Stimulated activated CD4-positive, alpha-beta T cell treated with anti-CD3 and anti-CD28 coated beads, Interleukin-4, amount 100 ng/mL, for 48 hours (primary cell): ENCODE results near the gene RIPOR2.
"Not testable (repeated sequence)": the region's sequence is repeated elsewhere in the genome, so short reads cannot be mapped to it uniquely, and the experiment has no call there.

Source experiments
- DNase-seq, 2 donors: peaks; one replicate each; pipeline ENCODE4 v3.0.0-alpha.2; 2020; ENCODE audit warnings: low read depth in 2 of 2

RIPOR2 gene

DNA sequence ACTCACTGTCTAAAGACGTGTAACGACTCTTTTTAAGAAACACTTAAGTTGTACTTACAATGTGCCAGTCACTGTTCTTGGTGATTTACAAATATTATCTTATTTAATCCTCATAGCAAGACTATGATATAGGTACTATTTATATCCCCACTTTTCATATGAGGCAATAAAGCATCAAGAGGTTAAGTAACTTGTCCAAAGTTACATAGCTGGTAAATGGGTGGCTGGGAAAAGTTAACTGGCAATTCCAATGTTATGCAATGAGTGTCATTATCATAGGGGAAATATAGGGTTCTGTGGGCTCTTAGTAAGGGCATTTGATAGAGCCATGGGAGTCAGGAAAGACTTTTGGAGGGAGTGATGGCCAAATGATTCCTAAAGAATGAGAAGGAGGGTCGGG, 21.4 kb upstream of the RIPOR2 start:
- DNase-seq: no peak

DNA sequence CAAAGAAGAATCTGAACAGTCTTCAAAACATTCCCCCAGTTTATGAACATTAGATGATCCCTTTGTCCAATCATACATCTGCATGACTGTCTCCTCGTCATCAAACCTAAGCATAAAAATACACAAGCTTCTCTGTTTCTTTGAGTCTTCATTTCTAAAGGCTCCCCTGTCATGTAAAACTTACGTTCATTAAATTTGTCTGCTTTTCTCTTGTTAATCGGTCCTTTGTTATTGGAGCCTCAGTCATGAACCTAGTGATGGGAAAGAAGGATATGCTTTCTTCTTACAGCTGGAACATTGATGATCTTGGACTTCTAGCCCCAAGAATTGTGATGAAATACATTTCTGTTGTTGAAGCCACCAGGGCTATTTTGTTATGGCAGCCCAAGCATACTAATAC, 18.0 kb upstream of the RIPOR2 start:
- DNase-seq: no peak

DNA sequence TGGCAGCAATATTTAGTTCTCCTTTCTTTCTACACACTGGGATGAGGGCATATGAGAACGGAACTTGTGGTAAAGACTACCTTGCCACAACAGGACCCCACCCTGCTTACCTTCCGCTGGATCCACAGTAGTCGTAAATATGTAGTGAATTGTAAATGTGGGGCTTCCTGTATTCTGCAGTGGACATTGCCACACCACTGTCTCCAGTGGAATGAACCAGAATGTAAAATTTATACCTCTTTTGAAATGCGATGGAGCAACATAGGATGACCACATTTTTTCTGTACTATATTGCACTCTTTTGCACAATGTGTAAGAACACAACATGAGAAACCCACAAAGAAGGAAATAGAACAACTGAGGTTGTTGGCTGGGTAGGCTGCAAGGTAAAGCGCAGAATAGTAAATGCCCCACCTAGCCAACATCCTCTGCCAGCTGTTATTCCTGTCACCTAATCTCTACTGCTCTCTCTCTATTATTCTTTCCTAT, 16.1 kb upstream of the RIPOR2 start:
- no peak for DNase-seq

DNA sequence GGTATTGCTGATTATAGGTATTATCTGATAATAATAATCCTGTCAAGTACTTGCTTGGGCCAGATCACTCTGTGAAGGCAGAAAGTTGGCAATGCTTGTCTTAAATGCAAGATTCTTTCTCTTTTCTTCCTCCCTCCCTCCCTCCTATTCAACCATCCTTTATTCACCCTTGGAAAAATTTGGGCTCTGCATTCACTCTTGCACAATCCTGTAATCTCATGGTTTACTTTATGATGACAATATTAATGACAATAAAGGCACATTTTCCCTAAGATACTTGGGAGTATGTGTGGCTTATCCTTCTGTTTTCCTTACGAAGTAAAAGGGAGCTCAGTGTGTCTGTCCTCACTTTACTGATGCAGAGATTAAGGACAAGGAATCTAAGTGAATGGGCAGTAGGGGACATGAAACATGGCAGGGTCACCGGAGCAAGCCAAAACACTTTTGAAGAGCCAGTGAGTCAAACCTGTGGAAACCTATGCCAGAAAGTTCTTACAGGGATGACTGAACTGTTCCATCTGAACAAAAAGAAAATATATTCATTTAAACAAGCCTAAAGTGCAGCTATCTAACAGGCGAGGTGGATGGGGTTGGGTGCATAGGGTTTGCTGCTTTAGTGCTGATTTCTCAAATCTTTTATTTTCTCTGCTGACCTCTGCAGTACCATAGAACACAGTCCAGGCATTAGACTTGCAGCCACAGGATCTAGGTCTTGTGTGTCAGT, 14.6 kb upstream of the RIPOR2 start:
- no peak for DNase-seq

DNA sequence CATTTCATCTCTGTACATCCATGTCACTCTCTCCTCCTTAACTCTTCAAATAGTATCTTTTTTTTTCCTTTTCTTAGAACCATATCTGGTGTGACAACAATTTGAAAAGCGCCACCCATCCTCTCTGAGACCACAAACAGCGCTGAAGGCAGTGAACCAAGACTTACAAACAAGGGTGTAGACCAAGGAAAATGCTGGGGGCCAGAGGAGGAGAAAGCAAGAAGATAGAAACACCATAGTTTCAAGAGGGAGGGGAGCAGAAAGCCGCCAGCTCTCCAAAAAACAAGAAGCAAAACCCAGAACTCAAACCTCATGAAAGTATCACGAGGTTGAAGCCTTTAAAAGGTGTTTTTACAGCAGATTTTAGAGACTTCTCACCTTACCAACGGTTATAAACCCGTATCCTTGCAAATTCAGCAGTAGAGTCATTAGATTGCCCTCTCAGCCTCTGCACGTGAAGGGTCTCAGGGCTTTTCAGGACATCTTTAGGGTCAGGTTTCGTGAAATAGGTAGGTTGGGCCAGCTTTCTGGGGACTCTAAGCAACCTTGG, 13.3 kb upstream of the RIPOR2 start:
- DNase-seq: no peak

DNA sequence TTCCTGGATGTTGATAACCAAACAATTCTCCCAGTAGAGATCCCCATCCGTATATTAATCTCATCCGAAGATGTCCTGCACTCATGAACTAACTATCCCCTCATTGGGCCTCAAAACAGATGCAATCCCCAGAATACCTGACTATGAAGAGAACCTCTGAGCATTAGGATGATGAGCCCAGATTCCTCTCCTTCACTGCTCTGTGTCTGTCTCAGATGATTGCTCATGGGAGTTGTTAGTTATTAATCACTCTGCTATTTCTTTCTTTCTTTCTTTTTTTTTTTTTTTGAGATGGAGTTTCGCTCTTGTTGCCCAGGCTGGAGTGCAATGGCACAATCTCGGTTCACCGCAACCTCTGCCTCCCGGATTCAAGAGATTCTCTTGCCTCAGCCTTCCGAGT, 12.5 kb upstream of the RIPOR2 start:
- DNase-seq: not testable (repeated sequence)

DNA sequence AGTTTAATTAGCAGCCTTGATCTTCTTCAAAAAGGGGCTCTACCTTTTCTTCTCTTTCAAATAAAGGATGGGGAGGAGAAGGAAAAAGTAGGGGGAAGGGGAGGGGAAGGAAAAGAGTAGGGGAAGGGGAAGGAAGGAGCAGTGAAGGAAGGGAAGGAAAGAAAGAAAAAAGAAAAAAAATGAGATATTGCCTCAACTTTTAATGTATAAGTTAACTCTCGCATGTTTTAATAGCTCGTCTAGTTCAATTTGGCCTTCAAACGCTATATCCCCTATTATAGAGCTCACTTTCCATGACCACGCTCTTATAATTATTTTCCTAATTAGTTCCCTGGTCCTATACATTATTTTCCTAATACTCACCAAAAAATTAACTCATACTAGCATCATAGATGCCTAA, 11.9 kb upstream of the RIPOR2 start:
- no peak for DNase-seq

DNA sequence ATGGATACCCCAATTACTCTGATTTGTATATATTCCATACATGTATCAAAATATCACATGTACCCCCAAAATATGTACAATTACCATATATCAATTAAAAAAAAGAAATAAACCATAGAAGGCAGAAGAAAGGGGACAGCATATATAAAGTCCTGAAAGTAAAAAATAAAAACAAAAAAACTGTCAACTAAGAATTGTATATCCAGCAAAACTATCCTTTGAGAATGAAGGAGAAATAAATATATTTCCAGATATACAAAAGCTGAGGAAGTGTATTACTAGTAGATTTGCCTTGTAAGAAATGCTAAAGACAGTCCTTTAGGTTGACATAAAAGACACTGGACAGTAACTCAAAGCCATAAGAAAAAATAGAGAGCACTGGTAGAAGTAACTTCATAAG, 9.3 kb upstream of the RIPOR2 start:
- no peak for DNase-seq

DNA sequence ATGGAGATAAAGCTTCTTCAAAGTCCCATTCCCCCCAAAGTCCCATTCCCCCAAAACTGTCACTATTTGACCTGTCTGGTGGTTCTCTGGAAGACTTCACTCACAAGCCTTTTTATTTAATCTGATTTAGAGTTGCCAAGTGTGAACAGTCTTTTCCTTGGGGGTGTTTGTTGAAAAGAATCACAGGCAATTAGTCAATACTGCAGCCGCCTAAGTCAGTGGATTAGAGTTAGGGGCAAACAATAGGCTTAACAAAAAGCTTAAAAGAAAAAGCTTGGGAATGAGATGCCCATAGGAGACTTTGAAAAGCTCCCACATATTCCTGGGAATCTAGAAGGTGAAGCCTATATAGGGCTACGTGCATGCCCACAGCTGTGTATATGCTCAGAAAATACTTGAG, 8.0 kb upstream of the RIPOR2 start:
- no peak for DNase-seq

DNA sequence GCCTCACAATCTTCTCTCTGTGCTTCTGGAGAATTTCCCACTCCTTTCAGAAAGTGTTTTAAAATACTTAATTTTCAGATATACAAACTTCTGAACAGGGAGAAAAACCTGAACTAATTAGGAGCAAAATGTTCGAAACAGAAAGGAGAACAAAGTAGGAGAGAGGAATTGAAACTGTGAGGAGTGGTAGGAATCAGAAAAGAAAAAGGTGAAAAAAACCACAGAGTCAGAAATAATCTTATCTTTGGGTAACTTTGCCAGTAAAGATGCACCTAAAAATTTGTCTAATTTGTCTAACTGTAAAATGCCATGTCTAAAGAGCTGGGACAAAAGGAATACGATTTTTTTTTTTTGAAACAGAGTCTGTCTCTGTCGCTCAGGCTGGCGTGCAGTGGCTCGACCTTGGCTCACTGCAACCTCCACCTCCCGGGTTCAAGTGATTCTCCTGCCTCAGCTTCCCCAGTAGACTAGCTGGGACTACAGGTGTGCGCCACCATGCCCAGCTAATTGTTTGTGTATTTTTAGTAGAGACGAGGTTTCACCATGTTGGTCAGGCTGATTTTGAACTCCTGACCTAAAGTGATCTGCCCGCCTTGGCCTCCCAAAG, 4.7 kb upstream of the RIPOR2 start:
- no peak for DNase-seq

DNA sequence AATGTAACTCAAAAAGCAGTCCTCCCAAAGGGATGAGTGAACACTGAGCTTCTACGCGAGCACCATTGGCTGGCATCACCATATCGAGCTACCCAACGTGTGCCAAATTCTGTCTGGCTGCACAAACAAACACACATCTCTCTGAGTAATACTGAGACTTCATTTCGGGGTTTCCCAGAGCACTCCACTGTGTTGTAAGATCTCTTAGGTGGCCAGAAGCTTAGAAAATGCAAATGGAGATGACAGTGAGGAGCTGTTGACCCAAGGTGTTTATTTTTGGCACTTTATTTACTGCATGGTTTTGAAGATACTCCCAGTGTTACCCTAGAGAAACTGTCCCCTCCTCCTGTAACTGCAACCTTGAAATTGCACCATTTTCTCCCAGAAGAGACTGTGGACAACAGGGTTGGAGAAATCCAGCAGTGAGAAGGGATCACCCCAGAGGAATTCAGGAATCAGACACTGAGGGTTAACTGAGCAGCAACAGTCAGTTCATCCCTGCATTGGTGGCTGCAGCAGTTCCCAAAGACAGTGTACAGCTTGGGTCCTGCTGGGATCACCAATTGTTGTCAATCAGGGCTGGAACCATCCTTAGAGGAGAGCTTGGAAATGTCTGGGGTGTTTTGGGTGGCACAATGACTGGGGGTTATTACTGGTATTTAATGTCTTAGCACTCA, 1.0 kb upstream of the RIPOR2 start:
- no peak for DNase-seq

DNA sequence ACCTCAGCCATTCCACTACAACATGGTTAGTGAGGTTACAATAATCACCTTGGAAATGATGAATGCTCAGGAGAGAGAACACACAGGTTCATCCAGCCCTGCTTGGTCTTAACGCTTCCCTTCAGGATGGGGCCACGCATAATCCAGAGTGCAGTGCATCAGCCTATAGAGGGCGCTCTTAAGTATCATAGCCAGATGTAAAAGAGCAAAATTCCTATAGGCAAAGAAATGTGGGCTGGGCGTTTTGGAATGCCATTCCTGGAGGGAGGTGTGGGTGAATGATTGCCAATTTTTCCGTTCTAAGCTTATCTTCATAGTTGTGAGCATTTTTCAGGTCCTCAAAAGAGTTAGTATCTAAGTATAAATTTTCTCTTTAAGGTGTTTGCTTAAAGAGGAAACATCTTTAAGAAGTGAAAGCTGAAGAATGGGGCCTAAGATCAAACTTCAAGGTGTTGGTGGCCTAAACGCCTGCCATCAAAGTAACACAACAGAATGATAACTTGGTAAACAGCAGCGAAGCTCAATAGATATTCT, 1.8 kb downstream of the RIPOR2 start:
- DNase-seq: no peak

DNA sequence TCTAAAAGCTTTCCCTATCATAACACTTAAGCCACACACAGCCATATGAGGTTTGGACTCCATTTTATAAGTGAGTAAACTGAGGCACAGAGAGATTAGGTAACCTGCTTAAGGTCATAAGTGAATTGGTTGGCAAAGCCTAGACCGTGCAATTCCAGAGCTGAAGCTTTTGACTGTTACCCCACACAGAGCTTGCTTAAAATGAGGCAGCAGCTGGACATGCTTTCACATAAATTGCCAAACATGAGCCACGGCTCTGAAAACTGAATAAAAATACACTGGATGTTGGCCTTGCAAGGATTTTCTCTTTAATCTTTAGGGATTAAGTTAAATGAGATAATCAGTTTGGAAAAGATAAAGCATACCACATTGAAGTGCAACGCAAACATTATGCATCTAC, 2.5 kb downstream of the RIPOR2 start:
- no peak for DNase-seq

DNA sequence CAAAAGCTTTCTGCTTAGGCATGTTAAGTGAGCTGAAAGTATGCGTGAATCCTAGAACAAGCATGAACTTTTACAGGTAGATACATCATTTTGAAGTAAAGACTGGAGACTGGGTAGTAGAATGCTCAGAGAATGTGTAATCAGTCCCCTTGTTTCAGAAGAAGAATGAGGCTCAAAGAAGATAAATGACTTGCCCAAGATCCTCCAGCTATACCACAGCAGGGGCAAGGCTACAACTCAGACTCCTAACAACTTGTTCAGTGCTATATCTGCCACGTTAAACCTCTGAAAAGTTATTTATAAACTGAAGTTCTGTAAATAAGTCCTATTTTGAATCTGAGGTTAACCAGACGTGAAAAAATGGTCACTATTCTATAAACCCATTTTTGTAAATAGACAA, 2.9 kb downstream of the RIPOR2 start:
- DNase-seq: no peak

DNA sequence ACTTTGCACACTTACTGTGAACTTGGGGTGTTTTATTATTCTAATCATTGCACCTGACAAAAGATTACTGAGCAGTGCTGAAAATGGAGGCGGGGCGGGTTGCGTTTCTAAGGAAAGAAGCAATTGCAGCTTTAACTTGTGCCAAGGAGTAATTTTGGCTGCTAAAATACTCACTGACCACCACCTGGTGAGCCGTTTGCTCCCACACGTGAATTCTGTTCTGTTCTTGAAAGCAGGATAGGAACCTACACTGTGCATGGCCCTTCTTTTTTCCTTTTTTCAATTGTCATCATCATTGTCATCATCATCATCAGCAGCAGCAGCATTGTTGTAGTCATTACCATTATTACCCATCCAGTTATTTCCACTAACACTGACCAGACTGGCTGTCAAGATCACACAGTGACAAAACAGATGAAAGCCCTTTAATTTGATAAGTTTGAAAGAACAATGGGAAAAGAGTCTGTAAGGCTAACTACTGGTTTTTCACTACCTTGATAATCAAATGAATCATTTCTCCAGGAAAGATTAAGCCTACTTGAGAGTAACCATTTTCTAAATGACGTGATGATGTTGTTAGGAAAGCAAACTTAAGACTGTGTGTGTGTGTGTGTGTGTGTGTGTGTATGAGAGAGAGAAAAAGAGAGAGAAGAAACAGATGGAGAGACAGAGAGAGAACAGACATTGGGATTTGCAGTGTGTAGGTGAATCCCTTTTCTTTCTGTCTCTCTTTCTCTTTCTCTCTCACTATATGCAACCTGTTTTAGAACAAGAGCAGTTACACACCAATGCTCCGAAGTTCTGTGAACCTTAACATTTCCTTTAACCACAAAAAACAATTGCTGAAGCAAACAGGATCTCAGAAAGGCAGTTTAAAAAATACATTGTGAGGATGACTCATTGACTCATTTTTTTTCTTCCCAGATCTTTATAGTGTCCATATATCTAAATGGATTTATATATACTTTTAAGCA, 3.8 kb downstream of the RIPOR2 start:
- no peak for DNase-seq

DNA sequence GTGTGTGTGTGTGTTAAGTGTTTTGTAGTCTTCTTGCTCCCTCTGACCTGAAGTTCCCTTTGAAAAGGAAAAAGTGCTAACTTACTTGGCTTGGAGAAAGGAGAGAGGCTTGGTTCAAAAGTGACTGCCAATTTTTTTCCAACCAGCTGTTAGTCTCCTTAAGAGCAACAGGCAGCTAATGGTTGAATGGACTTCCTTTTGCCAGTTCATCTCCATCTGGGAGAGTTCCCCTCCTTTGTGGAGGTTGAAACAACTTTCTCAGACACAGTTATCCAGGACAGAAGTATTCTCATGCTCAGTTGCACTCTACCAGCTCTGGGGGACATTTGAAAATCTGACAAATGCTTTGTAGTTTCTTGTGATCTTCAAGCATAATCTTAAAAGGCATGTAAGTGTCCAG, 4.5 kb downstream of the RIPOR2 start:
- no peak for DNase-seq

DNA sequence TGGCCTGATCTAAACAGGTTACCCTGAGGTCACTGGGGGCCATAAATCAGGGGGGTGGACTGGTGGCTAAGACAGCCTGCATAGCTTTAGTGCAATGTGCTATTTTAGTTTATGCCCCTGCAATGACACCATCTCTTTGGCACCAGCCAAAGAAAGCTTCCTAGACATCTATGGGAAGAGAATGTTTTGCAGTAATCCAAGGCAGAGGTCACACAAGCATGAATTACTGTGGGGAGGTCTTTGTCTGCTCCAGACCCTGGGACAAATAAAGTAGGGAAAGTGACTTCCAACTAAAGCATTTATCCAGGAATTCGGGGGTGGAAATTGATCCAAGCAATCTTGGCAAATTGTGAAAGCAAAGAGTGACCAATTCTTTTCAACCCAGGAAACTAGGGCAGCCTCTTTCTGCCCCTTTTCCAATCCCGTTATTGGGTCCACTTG, 5.3 kb downstream of the RIPOR2 start:
- DNase-seq: no peak

DNA sequence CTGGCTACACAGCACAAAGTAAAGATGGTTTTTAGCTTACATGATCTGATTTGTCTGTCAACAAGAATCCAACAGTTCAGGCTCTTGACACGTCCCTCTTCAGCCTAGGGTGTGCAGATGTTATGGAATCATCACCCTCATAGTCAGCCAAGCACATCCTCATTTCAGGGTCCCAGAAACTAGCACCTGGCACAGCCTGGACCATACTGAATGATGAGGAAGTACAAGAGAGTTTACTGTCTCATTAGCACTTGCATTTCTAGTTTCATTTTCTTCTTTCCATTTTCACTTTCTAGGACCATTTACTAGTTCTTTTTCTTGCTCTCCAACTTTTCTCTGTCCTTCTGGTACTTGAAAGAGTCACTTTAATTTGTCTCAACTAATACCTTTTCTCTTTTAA, 6.5 kb downstream of the RIPOR2 start:
- DNase-seq: no peak

DNA sequence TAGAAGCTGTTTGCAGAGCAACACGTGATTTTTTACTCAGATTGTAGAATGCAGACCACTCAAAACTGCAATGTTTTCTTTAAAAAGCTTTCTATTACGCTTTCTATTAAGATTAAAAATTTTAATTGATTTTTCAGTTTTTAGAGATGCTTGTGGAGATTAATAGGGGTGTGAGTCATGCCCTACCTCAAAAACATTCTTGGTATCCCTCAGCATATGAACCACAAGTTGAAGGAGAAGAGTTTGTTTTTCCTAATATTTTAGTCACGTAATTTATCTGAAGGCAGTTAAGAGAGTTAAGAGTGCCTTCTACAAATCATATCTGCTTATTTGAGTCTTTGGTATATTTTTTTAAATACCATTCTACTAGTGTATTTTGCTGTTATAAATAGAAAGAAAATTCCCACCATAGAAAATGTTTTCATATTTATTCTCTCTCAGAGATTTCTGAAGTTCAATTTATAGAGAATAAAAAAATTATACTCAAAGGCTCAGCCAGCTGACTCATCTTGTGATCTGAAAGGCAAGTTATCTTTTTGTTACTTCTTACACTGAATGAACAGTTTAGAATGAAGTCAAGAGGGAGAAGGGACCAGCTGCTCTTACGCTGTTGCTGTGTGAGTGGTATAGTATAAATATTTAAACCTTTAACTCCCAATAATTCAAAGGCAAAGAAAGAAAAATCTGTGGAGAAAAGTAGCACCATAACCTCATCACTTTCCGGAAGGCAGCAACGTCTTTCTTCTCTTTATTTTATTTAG, 7.6 kb downstream of the RIPOR2 start:
- DNase-seq: no peak

DNA sequence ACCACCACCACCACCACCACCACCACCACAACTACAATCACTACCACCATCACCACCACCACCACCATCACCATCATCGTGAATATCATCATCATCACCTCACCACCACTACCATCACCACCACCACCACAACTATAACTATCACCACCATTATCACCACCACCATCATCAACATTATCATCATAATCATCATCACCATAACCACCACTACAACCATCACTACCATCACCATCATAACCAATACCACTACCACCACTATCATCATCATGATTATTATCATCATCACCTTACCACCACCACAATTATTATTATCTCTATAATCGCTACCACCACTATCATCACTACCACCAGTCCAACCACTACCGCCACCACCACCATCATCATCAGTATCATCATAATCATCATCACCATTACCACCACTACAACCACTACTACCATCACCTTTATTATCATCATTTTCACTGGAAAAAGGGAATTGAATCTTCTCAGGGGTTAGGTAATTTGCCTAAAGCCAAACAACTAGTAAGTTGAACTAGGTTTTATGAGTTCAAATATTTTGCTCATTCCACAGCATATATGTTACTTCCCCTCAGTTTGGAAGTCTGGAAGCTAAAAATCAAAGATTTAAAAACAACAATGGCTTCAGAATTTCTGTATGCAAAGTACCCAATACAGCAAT, 8.3 kb downstream of the RIPOR2 start:
- no peak for DNase-seq
